T-helper 1 cell treated with Interleukin-12 subunit alpha and Interleukin-12 subunit beta and Interleukin-4 antibody, amounts not matched to agents 30 μg/mL and 1 μg/mL, for 36 hours (primary cell): Measurements from ENCODE around the gene TRAPPC1.
"Not testable (repeated sequence)": the region's sequence is repeated elsewhere in the genome, so short reads cannot be mapped to it uniquely, and the experiment has no call there.

Experiments used
- H3K27ac Mint-ChIP-seq: one replicate; pipeline ENCODE4 v1.8.0; 2021; ENCODE audit warnings: mild to moderate bottlenecking, mixed read lengths
- H3K27me3 Mint-ChIP-seq: one replicate; pipeline ENCODE4 v1.8.0; 2021; ENCODE audit warnings: low read depth, mixed read lengths
- H3K36me3 Mint-ChIP-seq: one replicate; pipeline ENCODE4 v1.8.0; 2021; ENCODE audit warnings: low read depth, mixed read lengths
- H3K4me1 Mint-ChIP-seq: one replicate; pipeline ENCODE4 v1.8.0; 2021; ENCODE audit warnings: low read depth, mixed read lengths
- H3K4me3 Mint-ChIP-seq: one replicate; pipeline ENCODE4 v1.8.0; 2021; ENCODE audit warnings: mild to moderate bottlenecking, moderate library complexity, mixed read lengths
- H3K9me3 Mint-ChIP-seq: one replicate; pipeline ENCODE4 v1.8.0; 2021; ENCODE audit warnings: mixed read lengths

The TRAPPC1 gene, protein sequence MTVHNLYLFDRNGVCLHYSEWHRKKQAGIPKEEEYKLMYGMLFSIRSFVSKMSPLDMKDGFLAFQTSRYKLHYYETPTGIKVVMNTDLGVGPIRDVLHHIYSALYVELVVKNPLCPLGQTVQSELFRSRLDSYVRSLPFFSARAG

DNA sequence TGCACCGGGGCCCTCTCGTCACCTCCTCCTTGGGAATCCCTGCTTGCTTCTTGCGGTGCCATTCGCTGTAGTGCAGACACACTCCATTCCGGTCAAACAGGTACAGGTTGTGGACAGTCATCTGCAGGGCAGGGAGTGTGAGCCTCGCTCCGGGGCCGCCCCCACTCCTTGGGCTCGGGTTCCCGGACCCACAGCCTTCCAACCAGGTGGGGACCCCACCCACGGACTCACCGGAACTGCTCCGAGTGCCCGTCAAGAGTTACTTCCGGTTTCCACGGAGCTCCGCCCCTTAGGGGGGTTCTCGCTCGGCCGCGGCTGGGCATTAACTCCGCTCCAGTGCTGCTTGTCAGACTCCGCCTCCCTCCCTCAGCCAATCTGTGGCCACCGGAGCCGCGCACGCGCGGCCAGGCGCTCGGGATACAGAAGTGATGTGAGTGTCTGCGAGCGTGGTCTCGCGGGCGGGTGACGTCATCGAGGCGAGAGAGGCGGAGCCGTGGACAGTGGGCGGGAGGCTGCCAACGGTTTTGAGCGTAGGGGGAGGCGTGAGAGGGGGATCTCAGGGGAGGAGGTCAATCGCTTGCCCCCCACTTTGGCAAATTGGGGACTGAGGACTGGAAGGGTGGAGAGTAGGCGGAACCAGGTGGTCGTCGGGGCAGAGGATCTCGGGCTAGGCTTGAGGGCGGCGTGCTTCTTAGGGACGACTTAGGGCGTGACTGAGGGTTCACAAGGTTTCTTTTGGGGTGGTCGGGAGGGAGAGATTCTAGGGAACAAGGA lies at the start of gene TRAPPC1, which contains the start of gene CNTROB:
TRAPPC1 (minus strand) TSS at position 238 of the 774 bp plus-strand sequence; CDS start at position 121, 117 bp downstream.
CNTROB (plus strand) TSS at position 498 of the 774 bp plus-strand sequence. CDS start 874 bp downstream, outside the sequence.
- peaks cover 45% of the 10 kb centered on the region for H3K4me1 Mint-ChIP-seq
- peak within 1 kb of the TSS; percentile 100 for H3K27ac Mint-ChIP-seq
- no peaks in the 10 kb centered on the region for H3K9me3 Mint-ChIP-seq
- H3K4me3 Mint-ChIP-seq = peak within 1 kb of the TSS; percentile 100
- peaks cover 19% of the 10 kb centered on the region for H3K36me3 Mint-ChIP-seq
- H3K27me3 Mint-ChIP-seq = no peaks in the 10 kb centered on the region

DNA sequence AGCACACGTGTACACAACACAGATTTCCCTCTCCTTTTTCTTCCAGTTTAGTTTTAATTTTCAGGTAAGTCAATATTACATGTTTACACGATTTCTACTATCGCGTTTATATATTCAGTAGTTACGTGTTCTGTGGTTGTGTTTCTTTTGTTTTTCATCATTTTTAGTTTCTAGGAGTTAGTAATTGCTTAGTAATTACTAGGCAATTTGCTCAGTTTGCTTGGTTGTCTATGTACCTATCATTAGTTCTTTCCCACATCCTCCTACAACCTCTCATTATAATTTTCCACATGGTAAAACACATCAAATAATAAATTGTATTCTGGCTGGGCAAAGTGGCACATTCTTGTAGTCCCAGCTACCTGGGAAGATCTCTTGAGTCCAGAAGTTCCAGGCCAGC lies 46.1 kb upstream of the TRAPPC1 start:
- Mint-ChIP-seq H3K4me1 (no peaks in the 10 kb centered on the region), H3K27ac (no peak overlapping the region), H3K27me3 (peaks cover 22% of the 10 kb centered on the region), H3K36me3 (peaks cover 16% of the 10 kb centered on the region), H3K4me3 (no peak overlapping the region), H3K9me3 (peaks cover 22% of the 10 kb centered on the region)

DNA sequence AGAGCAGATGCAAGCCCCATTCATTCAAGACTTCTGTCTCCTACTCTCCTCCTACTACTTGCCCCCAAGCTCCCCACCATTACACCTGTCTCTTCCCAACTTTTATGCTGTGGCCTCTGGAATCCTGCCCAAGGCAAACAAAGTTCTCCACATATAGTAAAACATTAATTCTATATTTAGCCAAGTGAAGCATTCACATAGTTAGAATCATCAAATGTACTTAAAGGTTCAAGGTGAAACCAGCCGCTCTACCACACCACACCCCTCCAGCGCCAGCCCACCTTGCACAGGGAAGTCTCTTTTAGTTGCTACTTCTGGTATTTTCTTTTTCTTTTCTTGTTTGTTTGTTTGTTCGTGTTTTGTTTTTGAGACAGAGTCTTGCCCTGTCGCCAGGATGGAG lies 45.3 kb upstream of the TRAPPC1 start:
- Mint-ChIP-seq H3K27me3 (peaks cover 15% of the 10 kb centered on the region), H3K9me3 (peaks cover 22% of the 10 kb centered on the region), H3K4me1 (no peaks in the 10 kb centered on the region), H3K27ac (no peak overlapping the region), H3K36me3 (peaks cover 16% of the 10 kb centered on the region), H3K4me3 (no peak overlapping the region)

- Mint-ChIP-seq H3K27me3 (peaks cover 11% of the 10 kb centered on the region), H3K27ac (no peak overlapping the region), H3K9me3 (peaks cover 22% of the 10 kb centered on the region), H3K4me3 (no peak overlapping the region), H3K36me3 (peaks cover 16% of the 10 kb centered on the region), H3K4me1 (no peaks in the 10 kb centered on the region)
These were observed 42.9 kb upstream of the TRAPPC1 start for GRCh38 chr17:7974638-7975131.

- Mint-ChIP-seq H3K4me1 (no peaks in the 10 kb centered on the region), H3K36me3 (peaks cover 14% of the 10 kb centered on the region), H3K27ac (no peak overlapping the region), H3K4me3 (no peak overlapping the region), H3K9me3 (peaks cover 22% of the 10 kb centered on the region), H3K27me3 (peaks cover 10% of the 10 kb centered on the region)
These were observed 40.5 kb upstream of the TRAPPC1 start for GRCh38 chr17:7972131-7972785.

DNA sequence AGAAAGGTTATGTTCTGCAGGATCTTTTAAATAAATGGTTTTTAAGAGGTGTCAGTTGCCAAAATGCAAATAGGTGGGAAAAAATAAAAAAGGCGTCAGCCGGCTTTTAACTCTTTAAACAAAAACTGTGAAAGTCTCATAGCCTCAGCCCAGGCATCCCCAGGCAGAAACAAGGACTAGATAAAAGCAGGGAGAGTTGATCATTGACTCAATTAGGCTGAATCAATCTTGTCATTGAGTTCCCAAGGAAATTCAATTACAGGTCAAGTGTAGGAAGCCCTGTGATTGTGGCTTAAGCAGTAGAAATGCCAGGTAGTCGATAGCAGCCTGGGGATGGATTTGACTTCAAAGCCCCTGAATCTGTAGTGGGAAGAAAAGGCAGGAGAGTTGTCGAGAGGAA lies 39.9 kb upstream of the TRAPPC1 start:
- Mint-ChIP-seq H3K4me1 (no peaks in the 10 kb centered on the region), H3K36me3 (peaks cover 11% of the 10 kb centered on the region), H3K27ac (no peak overlapping the region), H3K9me3 (peaks cover 17% of the 10 kb centered on the region), H3K4me3 (no peak overlapping the region), H3K27me3 (peaks cover 4% of the 10 kb centered on the region)

- Mint-ChIP-seq H3K27ac (no peak overlapping the region), H3K36me3 (peaks cover 2% of the 10 kb centered on the region), H3K4me1 (no peaks in the 10 kb centered on the region), H3K9me3 (peaks cover 4% of the 10 kb centered on the region), H3K4me3 (no peak overlapping the region), H3K27me3 (no peaks in the 10 kb centered on the region)
These were observed 37.7 kb upstream of the TRAPPC1 start for GRCh38 chr17:7969433-7969832.

GRCh38 chr17:7967751-7968150 lies 36.0 kb upstream of the TRAPPC1 start:
- Mint-ChIP-seq H3K4me3 (no peak overlapping the region), H3K36me3 (no peaks in the 10 kb centered on the region), H3K27ac (no peak overlapping the region), H3K27me3 (no peaks in the 10 kb centered on the region), H3K4me1 (no peaks in the 10 kb centered on the region), H3K9me3 (no peaks in the 10 kb centered on the region)

- no peaks in the 10 kb centered on the region for H3K36me3 Mint-ChIP-seq
- H3K9me3 Mint-ChIP-seq = no peaks in the 10 kb centered on the region
- peaks cover 2% of the 10 kb centered on the region for H3K4me1 Mint-ChIP-seq
- no peak overlapping the region for H3K27ac Mint-ChIP-seq
- no peak overlapping the region for H3K4me3 Mint-ChIP-seq
- peaks cover 11% of the 10 kb centered on the region for H3K27me3 Mint-ChIP-seq
These were observed 29.7 kb upstream of the TRAPPC1 start for GRCh38 chr17:7961421-7961820.

DNA sequence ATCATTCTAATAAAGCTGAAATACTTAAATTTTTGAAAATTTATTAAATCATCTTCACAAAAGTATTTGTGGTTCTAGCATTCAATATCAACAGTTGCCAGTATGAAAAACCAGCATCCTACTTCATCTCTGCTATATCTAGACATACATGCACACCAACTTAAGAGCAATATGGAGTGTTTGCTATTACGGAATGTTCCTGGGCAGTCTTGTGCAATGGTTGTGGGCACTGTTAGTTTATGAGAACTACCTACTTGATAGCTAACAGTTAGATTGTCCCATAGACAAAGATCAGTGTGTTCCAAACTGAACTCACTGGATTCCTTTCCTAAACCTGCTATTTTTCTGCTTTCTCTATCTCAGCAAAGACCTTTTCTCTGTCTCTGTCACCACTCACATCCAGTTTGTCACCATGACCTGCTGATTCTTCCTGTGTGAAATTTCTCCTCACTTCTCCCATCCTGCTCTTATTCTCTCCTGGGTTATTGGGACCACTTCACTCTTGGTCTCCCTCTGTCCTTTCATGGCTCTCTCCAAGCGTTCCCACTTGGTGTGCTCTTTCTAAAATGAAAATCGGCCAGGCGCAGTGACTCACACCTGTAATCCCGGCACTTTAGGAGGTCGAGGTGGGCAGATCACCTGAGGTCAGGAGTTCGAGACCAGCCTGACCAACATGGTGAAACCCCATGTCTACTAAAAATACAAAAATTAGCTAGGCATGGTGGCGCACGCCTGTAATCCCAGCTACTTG lies 27.9 kb upstream of the TRAPPC1 start:
- Mint-ChIP-seq H3K9me3 (no peaks in the 10 kb centered on the region), H3K4me3 (no peak overlapping the region), H3K4me1 (peaks cover 2% of the 10 kb centered on the region)

DNA sequence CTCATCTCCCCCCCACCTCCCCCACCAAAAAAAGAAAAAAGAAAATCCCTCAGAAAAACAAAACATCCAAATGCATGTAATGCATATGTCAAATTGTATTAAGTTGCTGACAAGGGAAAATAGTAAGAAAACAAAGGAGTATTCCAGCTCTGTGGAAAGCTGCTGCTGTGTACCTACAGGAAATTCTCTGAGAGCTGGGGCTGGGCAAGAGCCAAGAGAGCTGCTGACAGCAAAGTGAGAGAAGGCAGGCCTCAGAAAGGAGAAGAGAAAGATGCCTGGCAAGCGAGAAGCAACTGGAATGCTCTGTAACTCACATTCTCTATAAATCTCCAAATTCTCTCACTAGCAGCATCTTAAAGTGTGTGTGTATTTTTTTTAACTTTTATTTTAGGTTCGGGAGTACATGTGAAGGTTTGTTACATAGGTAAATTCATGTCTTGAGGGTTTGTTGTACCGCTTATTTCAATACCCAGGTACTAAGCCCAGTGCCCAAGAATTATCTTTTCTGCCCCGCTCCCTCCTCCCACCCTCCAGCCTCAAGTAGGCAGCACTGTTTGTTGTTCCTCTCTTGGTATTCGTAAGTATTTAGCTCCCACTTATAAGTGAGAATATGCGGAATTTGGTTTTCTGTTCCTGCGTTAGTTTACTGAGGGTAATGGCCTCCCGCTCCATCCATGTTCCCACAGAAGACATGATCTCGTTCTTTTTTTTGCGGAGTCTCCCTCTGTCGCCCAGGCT lies 24.7 kb upstream of the TRAPPC1 start:
- Mint-ChIP-seq H3K4me1 (peaks cover 12% of the 10 kb centered on the region), H3K9me3 (no peaks in the 10 kb centered on the region), H3K27me3 (peaks cover 6% of the 10 kb centered on the region), H3K4me3 (no peak overlapping the region), H3K27ac (no peak overlapping the region), H3K36me3 (no peaks in the 10 kb centered on the region)

More for the DNA sequence above, 27.9 kb upstream of the TRAPPC1 start:
- Mint-ChIP-seq H3K36me3 (no peaks in the 10 kb centered on the region), H3K27me3 (peaks cover 11% of the 10 kb centered on the region), H3K27ac (no peak overlapping the region)

GRCh38 chr17:7955414-7956227 lies 23.9 kb upstream of the TRAPPC1 start:
- no peaks in the 10 kb centered on the region for H3K36me3 Mint-ChIP-seq
- H3K9me3 Mint-ChIP-seq = no peaks in the 10 kb centered on the region
- peaks cover 15% of the 10 kb centered on the region for H3K4me1 Mint-ChIP-seq
- H3K27me3 Mint-ChIP-seq = peaks cover 6% of the 10 kb centered on the region
- H3K4me3 Mint-ChIP-seq = no peak overlapping the region
- no peak overlapping the region for H3K27ac Mint-ChIP-seq

- not testable (repeated sequence) for H3K4me3 Mint-ChIP-seq, H3K9me3 Mint-ChIP-seq, H3K27me3 Mint-ChIP-seq
- peaks cover 13% of the 10 kb centered on the region for H3K36me3 Mint-ChIP-seq
- H3K27ac Mint-ChIP-seq = peak overlapping the region; percentile 50
- peaks cover 18% of the 10 kb centered on the region for H3K4me1 Mint-ChIP-seq
These were observed 21.5 kb upstream of the TRAPPC1 start for GRCh38 chr17:7953266-7953665.
